ENCODE data around the gene SFI1.

GRCh38 chr22:31647066-31647465, 150.7 kb downstream of the SFI1 start:
- no peak for TF ChIP-seq POLR2AphosphoS5 (IDR thresholded peaks at IDR 0.05; ENCODE audit: low read depth, low read length)
- no peak for TF ChIP-seq SP1 (IDR thresholded peaks at IDR 0.05; ENCODE audit: low read depth)

Measured in HCT116 (cell line).